GM18861 (cell line): ENCODE data around the gene KIR3DL1.
"Not testable (repeated sequence)": the region's sequence is repeated elsewhere in the genome, so short reads cannot be mapped to it uniquely, and the experiment has no call there.

Source experiments
- ATAC-seq: cut with Tn5 transposase; IDR thresholded peaks from one replicate; pipeline ENCODE4 v1.9.1; 2021; ENCODE audit not compliant: unreplicated experiment

The KIR3DL1 gene

GRCh38 chr19:54816251-54816650 lies at the start of gene KIR3DL1:
KIR3DL1 (plus strand) TSS chr19:54816468.
- ATAC-seq = not testable (repeated sequence)

GRCh38 chr19:54769646-54770045 lies 46.6 kb upstream of the KIR3DL1 start, which contains the start of gene KIR2DL1:
KIR2DL1 (plus strand) TSS chr19:54769793; CDS start chr19:54769851, 58 bp downstream.
- not testable (repeated sequence) for ATAC-seq

GRCh38 chr19:54770511-54770910 lies 45.8 kb upstream of the KIR3DL1 start:
- ATAC-seq = not testable (repeated sequence)

- not testable (repeated sequence) for ATAC-seq
Observed at GRCh38 chr19:54771018-54771960, 45.0 kb upstream of the KIR3DL1 start.

GRCh38 chr19:54772666-54773065 lies 43.6 kb upstream of the KIR3DL1 start:
- not testable (repeated sequence) for ATAC-seq

GRCh38 chr19:54775095-54775815 lies 41.0 kb upstream of the KIR3DL1 start:
- not testable (repeated sequence) for ATAC-seq

- not testable (repeated sequence) for ATAC-seq
Observed at GRCh38 chr19:54775830-54776229, 40.4 kb upstream of the KIR3DL1 start.

GRCh38 chr19:54777851-54778250 lies 38.4 kb upstream of the KIR3DL1 start:
- not testable (repeated sequence) for ATAC-seq

GRCh38 chr19:54778896-54779295 lies 37.4 kb upstream of the KIR3DL1 start:
- ATAC-seq = not testable (repeated sequence)

- not testable (repeated sequence) for ATAC-seq
Observed at GRCh38 chr19:54782916-54783315, 33.4 kb upstream of the KIR3DL1 start.

- not testable (repeated sequence) for ATAC-seq
Observed at GRCh38 chr19:54786091-54786723, 30.1 kb upstream of the KIR3DL1 start.

- not testable (repeated sequence) for ATAC-seq
Observed at GRCh38 chr19:54788154-54788553, 28.1 kb upstream of the KIR3DL1 start.

GRCh38 chr19:54790711-54791110 lies 25.6 kb upstream of the KIR3DL1 start:
- ATAC-seq = no peak

- no peak for ATAC-seq
Observed at GRCh38 chr19:54791476-54791875, 24.8 kb upstream of the KIR3DL1 start.

GRCh38 chr19:54792814-54793213 lies 23.5 kb upstream of the KIR3DL1 start:
- ATAC-seq = no peak

GRCh38 chr19:54795758-54796157 lies 20.5 kb upstream of the KIR3DL1 start:
- ATAC-seq = no peak

- ATAC-seq = no peak
Observed at GRCh38 chr19:54803410-54803809, 12.9 kb upstream of the KIR3DL1 start, which contains the start of gene KIR2DL4. KIR2DL4 (plus strand) TSS chr19:54803610; CDS start chr19:54803652, 42 bp downstream.

- ATAC-seq = no peak
Observed at GRCh38 chr19:54804101-54804500, 12.2 kb upstream of the KIR3DL1 start.

GRCh38 chr19:54804571-54804970 lies 11.7 kb upstream of the KIR3DL1 start:
- ATAC-seq = no peak

- no peak for ATAC-seq
Observed at GRCh38 chr19:54805665-54806515, 10.4 kb upstream of the KIR3DL1 start.
